Endodermal cell (in vitro differentiated cells): ENCODE results near the gene TMEM174. TPM values are rescaled to one million over a fixed set of nuclear protein-coding genes. Genes with fewer than 3 reads are reported as not detected.

Experiments used
- DNase-seq: peaks from one replicate; pipeline ENCODE4 v3.0.0-alpha.2; 2017
- H3K27ac ChIP-seq: 2 replicates; pipeline ENCODE4 v1.5.1; 2013; ENCODE audit warnings: mild to moderate bottlenecking, low read depth, low read length, moderate library complexity
- H3K27me3 ChIP-seq: 2 replicates; pipeline ENCODE4 v1.6.1; 2013; ENCODE audit warnings: mild to moderate bottlenecking, low read length, moderate library complexity; ENCODE audit not compliant: insufficient read depth, control insufficient read depth, poor library complexity, severe bottlenecking
- H3K36me3 ChIP-seq: 2 replicates; pipeline ENCODE4 v1.7.0; 2013; ENCODE audit warnings: mild to moderate bottlenecking, low read length, moderate library complexity; ENCODE audit not compliant: control insufficient read depth, insufficient read depth
- H3K4me1 ChIP-seq: one replicate; pipeline ENCODE4 v1.7.0; 2013; ENCODE audit warnings: low read length; ENCODE audit not compliant: control insufficient read depth, insufficient read depth
- H3K4me3 ChIP-seq: 2 replicates; pipeline ENCODE4 v1.5.1; 2013; ENCODE audit warnings: mild to moderate bottlenecking, low read length, moderate library complexity
- H3K9ac ChIP-seq: 2 replicates; pipeline ENCODE4 v1.6.1; 2013; ENCODE audit warnings: mild to moderate bottlenecking, low read length, moderate library complexity; ENCODE audit not compliant: poor library complexity, severe bottlenecking; ENCODE audit errors: extremely low read depth
- H3K9me3 ChIP-seq: 2 replicates; pipeline ENCODE4 v1.6.1; 2013; ENCODE audit warnings: mild to moderate bottlenecking, low read length, moderate library complexity; ENCODE audit not compliant: control insufficient read depth
- H3K27ac Mint-ChIP-seq: 2 replicates; pipeline ENCODE4 v1.8.0; 2020; ENCODE audit warnings: mixed read lengths
- H3K27me3 Mint-ChIP-seq: 2 replicates; pipeline ENCODE4 v1.8.0; 2021; ENCODE audit warnings: mild to moderate bottlenecking, mixed read lengths; ENCODE audit not compliant: insufficient read depth
- H3K36me3 Mint-ChIP-seq: 2 replicates; pipeline ENCODE4 v1.8.0; 2020; ENCODE audit warnings: low read depth, mixed read lengths
- H3K4me1 Mint-ChIP-seq: 2 replicates; pipeline ENCODE4 v1.8.0; 2020; ENCODE audit warnings: mixed read lengths
- H3K4me3 Mint-ChIP-seq: 2 replicates; pipeline ENCODE4 v1.8.0; 2020; ENCODE audit warnings: mild to moderate bottlenecking, moderate library complexity, mixed read lengths
- H3K9me3 Mint-ChIP-seq: 2 replicates; pipeline ENCODE4 v1.8.0; 2020; ENCODE audit warnings: mild to moderate bottlenecking, mixed read lengths
- WGBS, 2 experiments: methylation state at CpG; one replicate each; pipeline versions ENCODE4 v1.1.5 to v1.1.7; 2013; ENCODE audit warnings: missing lambda C conversion rate in 2 of 2, mixed read lengths in 1 of 2; ENCODE audit not compliant: insufficient coverage in 1 of 2, insufficient read length in 1 of 2; 5-methylcytosine and 5-hydroxymethylcytosine counted together
- total RNA-seq, 2 donors: library from RNA; stranded (reverse); fragmentation: NEBNext Ultra II Directional in 1 of 2; extraction: Animal tissue kit (Norgen Biotek cat#: 25700) in 1 of 2; gene quantifications; 2 replicates in 1 of 2; 3 replicates in 1 of 2; pipeline ENCODE4 v1.2.1, GENCODE V29; 2021
- TF ChIP-seq, protein P1 (sequence below): fragments of 200-600 bp; sonication (generic); conservative IDR thresholded peaks from 2 replicates; pipeline ENCODE4 v1.5.0; 2021; ENCODE audit warnings: antibody characterized with exemption, mild to moderate bottlenecking

TMEM174 gene
- total RNA-seq, 2 donors from 2014 or later, result not detected

DNA sequence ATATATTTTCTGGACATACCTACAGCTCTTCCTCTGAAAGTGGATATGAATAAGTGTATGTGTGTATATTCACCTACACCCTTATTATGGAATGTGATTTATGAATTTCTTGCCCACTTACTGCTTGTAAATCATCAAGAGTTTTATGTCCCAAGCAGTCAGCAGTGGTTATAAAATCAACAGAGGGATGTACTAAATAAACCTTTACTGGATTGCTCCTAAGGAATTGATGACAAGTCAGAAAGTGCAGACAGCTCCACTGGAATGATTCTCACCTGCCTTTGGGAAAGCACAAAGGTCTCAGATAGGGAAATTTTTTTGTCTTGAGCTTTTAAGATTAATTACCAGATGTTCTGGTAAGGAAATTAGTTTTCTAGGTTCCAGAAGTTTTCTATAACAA is 9.3 kb downstream of the TMEM174 start:
- Histone ChIP-seq H3K9me3 (peaks cover 10% of the 10 kb centered on the region), H3K27me3 (no peaks in the 10 kb centered on the region), H3K9ac (no peak overlapping the region), H3K36me3 (no peaks in the 10 kb centered on the region), H3K4me3 (no peak overlapping the region), H3K4me1 (no peaks in the 10 kb centered on the region), H3K27ac (no peak overlapping the region)
- no peak for DNase-seq
- Mint-ChIP-seq H3K36me3 (peaks cover 2% of the 10 kb centered on the region), H3K4me3 (no peak overlapping the region), H3K9me3 (peaks cover 10% of the 10 kb centered on the region), H3K4me1 (no peaks in the 10 kb centered on the region), H3K27me3 (no peaks in the 10 kb centered on the region), H3K27ac (no peak overlapping the region)
- TF ChIP-seq, protein P1, sequence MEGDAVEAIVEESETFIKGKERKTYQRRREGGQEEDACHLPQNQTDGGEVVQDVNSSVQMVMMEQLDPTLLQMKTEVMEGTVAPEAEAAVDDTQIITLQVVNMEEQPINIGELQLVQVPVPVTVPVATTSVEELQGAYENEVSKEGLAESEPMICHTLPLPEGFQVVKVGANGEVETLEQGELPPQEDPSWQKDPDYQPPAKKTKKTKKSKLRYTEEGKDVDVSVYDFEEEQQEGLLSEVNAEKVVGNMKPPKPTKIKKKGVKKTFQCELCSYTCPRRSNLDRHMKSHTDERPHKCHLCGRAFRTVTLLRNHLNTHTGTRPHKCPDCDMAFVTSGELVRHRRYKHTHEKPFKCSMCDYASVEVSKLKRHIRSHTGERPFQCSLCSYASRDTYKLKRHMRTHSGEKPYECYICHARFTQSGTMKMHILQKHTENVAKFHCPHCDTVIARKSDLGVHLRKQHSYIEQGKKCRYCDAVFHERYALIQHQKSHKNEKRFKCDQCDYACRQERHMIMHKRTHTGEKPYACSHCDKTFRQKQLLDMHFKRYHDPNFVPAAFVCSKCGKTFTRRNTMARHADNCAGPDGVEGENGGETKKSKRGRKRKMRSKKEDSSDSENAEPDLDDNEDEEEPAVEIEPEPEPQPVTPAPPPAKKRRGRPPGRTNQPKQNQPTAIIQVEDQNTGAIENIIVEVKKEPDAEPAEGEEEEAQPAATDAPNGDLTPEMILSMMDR, result no peak

DNA sequence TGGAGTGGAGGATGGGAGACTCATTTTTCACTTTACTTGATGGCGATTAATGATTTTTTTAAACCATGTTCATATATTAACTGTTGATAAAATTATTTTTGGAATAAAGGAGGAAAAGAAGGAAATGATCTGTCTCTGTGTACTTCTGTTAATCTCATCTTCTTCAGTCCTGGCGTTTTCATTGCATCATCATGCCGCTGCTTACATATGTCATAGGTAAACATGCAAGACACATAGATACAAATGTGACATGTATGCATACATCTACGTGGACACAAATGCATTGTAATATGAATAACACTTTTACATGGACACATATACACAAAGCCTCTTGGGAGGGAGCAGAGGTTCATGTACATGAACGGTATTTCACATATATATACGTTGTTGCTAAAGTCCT is 10.0 kb downstream of the TMEM174 start:
- H3K4me1 ChIP-seq, result no peaks in the 10 kb centered on the region
- Mint-ChIP-seq H3K9me3 (peaks cover 10% of the 10 kb centered on the region), H3K4me3 (no peak overlapping the region), H3K4me1 (no peaks in the 10 kb centered on the region), H3K36me3 (peaks cover 2% of the 10 kb centered on the region), H3K27ac (no peak overlapping the region), H3K27me3 (no peaks in the 10 kb centered on the region)
- DNase-seq, result no peak
- H3K9ac ChIP-seq, result no peak overlapping the region
- no peak overlapping the region for H3K4me3 ChIP-seq
- peaks cover 10% of the 10 kb centered on the region for H3K9me3 ChIP-seq
- WGBS, 2 experiments, result 94 to 97% methylated on average over 5 of the region's 6 CpGs
- TF ChIP-seq, protein P1, result no peak
- H3K36me3 ChIP-seq, result no peaks in the 10 kb centered on the region
- H3K27me3 ChIP-seq, result no peaks in the 10 kb centered on the region
- no peak overlapping the region for H3K27ac ChIP-seq

DNA sequence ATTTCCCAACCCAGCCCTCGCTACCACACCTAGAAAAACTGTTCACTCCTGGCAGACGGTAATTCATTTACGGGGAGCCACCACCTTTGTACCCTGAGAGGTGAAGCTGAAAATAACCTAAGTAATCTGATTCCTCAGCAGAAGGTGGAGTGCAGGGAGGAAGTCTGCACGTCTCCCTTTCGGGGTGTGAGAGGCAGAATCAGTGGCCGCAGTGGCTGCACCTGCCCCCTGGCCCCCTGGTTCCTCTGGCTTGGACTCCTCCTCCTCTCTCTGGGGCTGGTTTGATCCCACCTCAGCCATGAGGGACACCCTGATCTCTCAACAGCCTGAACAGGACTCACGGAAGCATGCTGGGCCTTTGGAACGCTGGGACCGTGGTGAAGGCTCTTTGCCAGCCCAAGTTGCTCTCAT is 10.5 kb downstream of the TMEM174 start:
- TF ChIP-seq, protein P1, result no peak
- 89 to 94% methylated on average over 8 to 9 of the region's 9 CpGs for WGBS, 2 experiments
- Mint-ChIP-seq H3K27me3 (no peaks in the 10 kb centered on the region), H3K9me3 (peaks cover 10% of the 10 kb centered on the region), H3K36me3 (peaks cover 2% of the 10 kb centered on the region), H3K4me3 (no peak overlapping the region), H3K4me1 (no peaks in the 10 kb centered on the region), H3K27ac (no peak overlapping the region)
- peaks cover 10% of the 10 kb centered on the region for H3K9me3 ChIP-seq
- H3K27ac ChIP-seq, result no peak overlapping the region
- H3K4me1 ChIP-seq, result no peaks in the 10 kb centered on the region
- H3K27me3 ChIP-seq, result no peaks in the 10 kb centered on the region
- no peaks in the 10 kb centered on the region for H3K36me3 ChIP-seq
- no peak overlapping the region for H3K9ac ChIP-seq
- H3K4me3 ChIP-seq, result no peak overlapping the region
- DNase-seq, result peak; percentile 42
